Endothelial cell of umbilical vein (primary cell): ENCODE data around the gene SSR2.
A peak's percentile ranks its signal among the peaks of the same experiment; 100 is the strongest.

Source experiments
- CTCF ChIP-seq, 2 donors: IDR thresholded peaks; 1 replicate in 1 of 2; 2 replicates in 1 of 2; pipeline ENCODE4 v1.5.1; 2011; ENCODE audit warnings: low read length in 2 of 2, mild to moderate bottlenecking in 2 of 2, moderate library complexity in 2 of 2, control low read depth in 1 of 2, inconsistent platforms in 1 of 2, low read depth in 1 of 2; ENCODE audit not compliant: insufficient read depth in 1 of 2; ENCODE audit errors: extremely low read depth in 1 of 2
- EZH2 ChIP-seq: IDR thresholded peaks from 2 replicates; pipeline ENCODE4 v1.6.1; 2012; ENCODE audit warnings: borderline replicate concordance, low read depth, mild to moderate bottlenecking, moderate library complexity, low read length, inconsistent platforms; ENCODE audit not compliant: severe bottlenecking
- FOS ChIP-seq: IDR thresholded peaks from 2 replicates; pipeline ENCODE4 v1.6.1; 2011; ENCODE audit warnings: mild to moderate bottlenecking, low read length, moderate library complexity, borderline replicate concordance; ENCODE audit not compliant: insufficient read depth
- GATA2 ChIP-seq: IDR thresholded peaks from 2 replicates; pipeline ENCODE4 v1.7.0; 2011; ENCODE audit warnings: low read depth, mild to moderate bottlenecking, moderate library complexity, mixed read lengths, low read length; ENCODE audit not compliant: insufficient read length, insufficient read depth
- JUN ChIP-seq: IDR thresholded peaks from 2 replicates; pipeline ENCODE4 v1.6.1; 2011; ENCODE audit warnings: borderline replicate concordance, low read depth; ENCODE audit not compliant: insufficient read length, insufficient read depth
- MAX ChIP-seq: IDR thresholded peaks from 2 replicates; pipeline ENCODE4 v1.6.1; 2011; ENCODE audit not compliant: insufficient read depth, insufficient read length
- MYC ChIP-seq: IDR thresholded peaks from one replicate; pipeline ENCODE4 v1.6.1; 2011; ENCODE audit warnings: mild to moderate bottlenecking, low read depth, low read length
- POLR2A ChIP-seq: IDR thresholded peaks from 2 replicates; pipeline ENCODE4 v1.6.1; 2012; ENCODE audit warnings: low read depth, mild to moderate bottlenecking, control low read depth, low read length
- POLR2AphosphoS5 ChIP-seq: IDR thresholded peaks from 2 replicates; pipeline ENCODE4 v1.6.1; 2012; ENCODE audit warnings: low read depth, mild to moderate bottlenecking, control low read depth, low read length, moderate library complexity; ENCODE audit not compliant: insufficient read depth

- TF ChIP-seq EZH2 (no peak), CTCF (IDR thresholded peaks at IDR 0.05; ENCODE audit: extremely low read depth in 1 of 2, insufficient read depth in 1 of 2, low read depth in 1 of 2, low read length in 2 of 2) (no peak), POLR2A (peak; percentile 44), MYC (no peak), MAX (no peak), POLR2AphosphoS5 (no peak), FOS (no peak), JUN (no peak), GATA2 (no peak)
Measured at GRCh38 chr1:155976062-155976912, 44.5 kb downstream of the SSR2 start.
